HepG2 (cell line): Measurements from ENCODE around the gene MYH15.

Experiments used
- HNRNPH1 ChIP-seq: fragments of 200-400 bp; formaldehyde crosslinking; optimal IDR thresholded peaks from 2 replicates; pipeline ENCODE3; 2017; ENCODE audit warnings: mild to moderate bottlenecking, low read depth, low read length
- POLR2A ChIP-seq, 2 experiments: IDR thresholded peaks; 2 replicates each; pipeline ENCODE4 v1.6.1; 2011; ENCODE audit warnings: low read depth in 2 of 2, low read length in 2 of 2, mild to moderate bottlenecking in 1 of 2, moderate library complexity in 1 of 2; ENCODE audit not compliant: insufficient read depth in 1 of 2

DNA sequence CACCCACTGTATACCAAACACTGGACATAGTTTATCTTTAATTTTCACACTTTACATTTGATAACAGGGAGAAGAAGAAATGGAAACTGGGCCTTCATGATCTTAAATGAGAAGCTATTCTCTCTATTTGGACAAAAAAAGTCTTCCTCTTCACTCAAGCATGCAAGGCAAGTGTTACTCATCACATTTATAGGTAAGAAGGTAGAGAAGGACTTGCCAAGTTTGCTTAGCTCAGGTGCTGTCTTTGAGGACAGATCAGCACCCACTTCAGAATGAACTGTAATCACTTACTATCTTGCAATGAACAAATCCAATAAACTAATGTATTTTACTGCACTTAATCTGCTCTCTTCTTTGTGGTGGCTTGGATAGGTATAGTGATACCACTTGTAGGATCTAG is 1.1 kb upstream of the MYH15 start:
- TF ChIP-seq POLR2A (IDR thresholded peaks at IDR 0.05; ENCODE audit: insufficient read depth in 1 of 2, low read depth in 2 of 2, low read length in 2 of 2) (no peak), HNRNPH1 (no peak)
